IMR-90 (cell line): Measurements from ENCODE around the gene TMEM26. TPM values are rescaled to one million over a fixed set of nuclear protein-coding genes. Genes with fewer than 3 reads are reported as not detected.

Experiments
- ATAC-seq: fragments of 200-7000 bp; cut with Tn5 transposase; 2 replicates; pipeline ENCODE4 v1.9.1; 2020; ENCODE audit warnings: low read depth, mild to moderate bottlenecking, moderate library complexity
- BruUV-seq: library from RNA; stranded (reverse); fragments of 400-500 nt; replicated peaks from 2 replicates; lab custom pipeline; 2021; lab: Mats Ljungman, UMichigan
- CTCF ChIA-PET: fragments of 300-600 bp; formaldehyde crosslinking; extraction: SDS; loops from one replicate; lab custom pipeline; 2021; ENCODE audit warnings: antibody characterized with exemption; lab: Yijun Ruan, JAX
- POLR2A ChIA-PET: fragments of 300-600 bp; sonication (Branson Sonifier 250); formaldehyde crosslinking; loops from one replicate; lab custom pipeline; 2022; ENCODE audit warnings: antibody characterized with exemption; ENCODE audit not compliant: unreplicated experiment; lab: Charles Lee
- DNase-seq: peaks from one replicate; pipeline ENCODE4 v3.0.0; 2013
- H2AFZ ChIP-seq: replicated peaks from 2 replicates; pipeline ENCODE3; 2013; ENCODE audit warnings: low read length, mild to moderate bottlenecking; ENCODE audit not compliant: poor library complexity
- H2AK5ac ChIP-seq: 2 replicates; pipeline ENCODE4 v1.6.1; 2013; ENCODE audit warnings: low read depth, low read length, inconsistent platforms
- H2AK9ac ChIP-seq: replicated peaks from 2 replicates; pipeline ENCODE3; 2013; ENCODE audit warnings: mild to moderate bottlenecking, low read depth, low read length, moderate library complexity; ENCODE audit not compliant: poor library complexity
- H2BK120ac ChIP-seq: 2 replicates; pipeline ENCODE4 v1.6.1; 2013; ENCODE audit warnings: low read depth, low read length, inconsistent platforms
- H2BK15ac ChIP-seq: 3 replicates; pipeline ENCODE4 v1.6.1; 2013; ENCODE audit warnings: low read depth, low read length, inconsistent platforms
- H2BK20ac ChIP-seq: 2 replicates; pipeline ENCODE4 v1.6.1; 2013; ENCODE audit warnings: low read depth, mild to moderate bottlenecking, inconsistent platforms, low read length, moderate library complexity
- H2BK5ac ChIP-seq: 2 replicates; pipeline ENCODE4 v1.6.1; 2013; ENCODE audit warnings: mild to moderate bottlenecking, low read depth, low read length, inconsistent platforms; ENCODE audit not compliant: poor library complexity, severe bottlenecking
- H3K14ac ChIP-seq: replicated peaks from 2 replicates; pipeline ENCODE4 v1.6.1; 2013; ENCODE audit warnings: low read depth, low read length, inconsistent platforms
- H3K18ac ChIP-seq: 2 replicates; pipeline ENCODE4 v1.6.1; 2013; ENCODE audit warnings: low read depth, low read length, control low read depth
- H3K23ac ChIP-seq: 2 replicates; pipeline ENCODE4 v1.6.1; 2013; ENCODE audit warnings: low read depth, low read length, inconsistent platforms
- H3K27ac ChIP-seq: 2 replicates; pipeline ENCODE4 v1.5.1; 2013; ENCODE audit warnings: mild to moderate bottlenecking, control low read depth, low read length; ENCODE audit not compliant: insufficient read depth
- H3K27me3 ChIP-seq: 2 replicates; pipeline ENCODE4 v1.6.1; 2013; ENCODE audit warnings: low read length; ENCODE audit not compliant: control insufficient read depth, insufficient read depth
- H3K36me3 ChIP-seq: 2 replicates; pipeline ENCODE4 v1.6.1; 2013; ENCODE audit warnings: low read length, mixed read lengths; ENCODE audit not compliant: control insufficient read depth, insufficient read depth
- H3K4ac ChIP-seq: 2 replicates; pipeline ENCODE4 v1.6.1; 2013; ENCODE audit warnings: low read depth, low read length, inconsistent platforms
- H3K4me1 ChIP-seq: 2 replicates; pipeline ENCODE4 v1.6.1; 2013; ENCODE audit warnings: low read length, mixed read lengths; ENCODE audit not compliant: control insufficient read depth, insufficient read depth
- H3K4me2 ChIP-seq: 2 replicates; pipeline ENCODE4 v1.6.1; 2013; ENCODE audit warnings: low read depth, mild to moderate bottlenecking, control low read depth, low read length, moderate library complexity
- H3K4me3 ChIP-seq: 2 replicates; pipeline ENCODE4 v1.5.1; 2013; ENCODE audit warnings: low read depth, mild to moderate bottlenecking, control low read depth, low read length, moderate library complexity; ENCODE audit not compliant: insufficient read depth
- H3K56ac ChIP-seq: 2 replicates; pipeline ENCODE4 v1.6.1; 2013; ENCODE audit warnings: low read length, inconsistent platforms; ENCODE audit not compliant: insufficient read depth; ENCODE audit errors: extremely low read depth
- H3K79me1 ChIP-seq, 2 experiments: 2 replicates each; pipeline ENCODE4 v1.6.1; 2013; ENCODE audit warnings: low read length in 2 of 2, inconsistent platforms in 1 of 2, low read depth in 1 of 2
- H3K9ac ChIP-seq: 2 replicates; pipeline ENCODE4 v1.6.1; 2013; ENCODE audit warnings: low read depth, low read length, control low read depth
- H3K9me1 ChIP-seq: 2 replicates; pipeline ENCODE4 v1.6.1; 2013; ENCODE audit warnings: low read length, inconsistent platforms; ENCODE audit not compliant: insufficient read depth
- H3K9me3 ChIP-seq: 2 replicates; pipeline ENCODE4 v1.6.1; 2013; ENCODE audit warnings: low read length; ENCODE audit not compliant: control insufficient read depth, insufficient read depth
- H4K20me1 ChIP-seq: 2 replicates; pipeline ENCODE4 v1.6.1; 2013; ENCODE audit warnings: low read length, inconsistent platforms; ENCODE audit not compliant: insufficient read depth
- H4K5ac ChIP-seq: 2 replicates; pipeline ENCODE4 v1.6.1; 2013; ENCODE audit warnings: mild to moderate bottlenecking, low read depth, low read length, control low read depth
- H4K8ac ChIP-seq, 2 experiments: 2 replicates each; pipeline ENCODE4 v1.6.1; 2013; ENCODE audit warnings: low read depth in 2 of 2, low read length in 2 of 2, control low read depth in 1 of 2, inconsistent platforms in 1 of 2
- H4K91ac ChIP-seq: 2 replicates; pipeline ENCODE4 v1.6.1; 2013; ENCODE audit warnings: low read depth, low read length, inconsistent platforms; ENCODE audit not compliant: insufficient read depth
- FOS ChIP-seq: fragments of 150-350 bp; IDR thresholded peaks from 2 replicates; pipeline ENCODE4 v1.6.1; 2016; ENCODE audit warnings: low read depth, low read length
- MAZ ChIP-seq: IDR thresholded peaks from 2 replicates; pipeline ENCODE4 v1.6.1; 2012; ENCODE audit warnings: low read depth, mild to moderate bottlenecking, low read length, improper control_type of control experiment, moderate library complexity, borderline replicate concordance
- RAD21 ChIP-seq: IDR thresholded peaks from 2 replicates; pipeline ENCODE4 v1.6.1; 2012; ENCODE audit warnings: low read length, improper control_type of control experiment
- USF2 ChIP-seq: fragments of 150-350 bp; IDR thresholded peaks from 2 replicates; pipeline ENCODE4 v1.6.1; 2017; ENCODE audit warnings: mild to moderate bottlenecking, antibody characterized with exemption, low read length, low read depth
- WGBS, 2 experiments: methylation state at CpG; one replicate each; pipeline versions ENCODE4 v1.1.5 to v1.1.7; 2013; ENCODE audit warnings: missing lambda C conversion rate in 2 of 2; ENCODE audit not compliant: insufficient read length in 1 of 2; ENCODE audit errors: extremely low coverage in 2 of 2; 5-methylcytosine and 5-hydroxymethylcytosine counted together
- dilution Hi-C: fragments of 300-500 bp; cut with HindIII; formaldehyde crosslinking; loops from one replicate; pipeline ENCODE4 v1.14.3; 2018; ENCODE audit warnings: low sequenced_read_pairs; ENCODE audit not compliant: unreplicated experiment
- in situ Hi-C: fragments of 300-500 bp; cut with MboI; formaldehyde crosslinking; loops from 3 replicates; pipeline ENCODE4 v1.14.3; 2019; ENCODE audit warnings: low sequenced_read_pairs, inconsistent platforms, mixed read lengths
- intact Hi-C: fragments of 100-400 bp; cut with micrococcal nuclease; formaldehyde crosslinking; loops from 2 replicates; pipeline ENCODE4 v1.10.0; 2022
- polyA plus RNA-seq, 3 experiments: library from polyadenylated mRNA; depleted of rRNA; stranded (reverse); fragments of >200 nt; gene quantifications; 2 replicates each; pipeline ENCODE4 v1.2.3, GENCODE V29; 2012; ENCODE audit warnings: low replicate concordance in 1 of 3
- total RNA-seq: library from RNA; depleted of rRNA; stranded (reverse); fragments of >200 nt; gene quantifications from 2 replicates; pipeline ENCODE4 v1.2.3, GENCODE V29; 2012

TMEM26 gene
- total and polyA plus RNA-seq, 2 of the 4 experiments (the other 2 are of a cell fraction), result 0.22 to 0.36 TPM

GRCh38 chr10:61480208-61480607 lies 27.0 kb upstream of the TMEM26 start:
- Histone ChIP-seq H4K20me1 (no peaks in the 10 kb centered on the region), H3K9me3 (no peaks in the 10 kb centered on the region), H3K9me1 (no peaks in the 10 kb centered on the region), H3K4me2 (no peak overlapping the region), H2AK5ac (no peak overlapping the region), H2BK15ac (no peak overlapping the region), H2BK5ac (no peak overlapping the region), H3K23ac (no peak overlapping the region), H3K56ac (no peak overlapping the region), H4K5ac (no peak overlapping the region), H3K4me3 (no peak overlapping the region), H3K14ac (no peak overlapping the region), H3K18ac (no peak overlapping the region), H2BK120ac (no peak overlapping the region), H3K4ac (no peak overlapping the region), H2AK9ac (no peak overlapping the region), H3K27ac (no peak overlapping the region), H3K4me1 (no peaks in the 10 kb centered on the region; the same call in 1 of the 2 replicates), H3K27me3 (no peaks in the 10 kb centered on the region), H3K36me3 (no peaks in the 10 kb centered on the region), H4K91ac (no peak overlapping the region), H3K79me1 (no peaks in the 10 kb centered on the region), H4K8ac (no peak overlapping the region), H2BK20ac (no peak overlapping the region), H3K9ac (no peak overlapping the region), H2AFZ (no peak overlapping the region)
- dilution Hi-C loops, result no loop called here
- CTCF ChIA-PET, result no interaction called here
- no peak for DNase-seq
- BruUV-seq, result no TSS peak
- intact Hi-C loops, result loop anchor here (10.0 kb wide), 1 partner anchor 665 kb away; no protein-coding TSS in a partner anchor
- in situ Hi-C loops, result no loop called here
- POLR2A ChIA-PET, result no interaction called here
- TF ChIP-seq USF2 (no peak), FOS (no peak), RAD21 (no peak), MAZ (no peak)
- WGBS, 2 experiments, result 71% methylated on average over 1 of the region's 2 CpGs; no CpG with 5 or more reads in 1 of the 2 experiments
- ATAC-seq, result no peak
